ENCODE results near the gene ZNF750.

Gene ZNF750

GRCh38 chr17:82867763-82868325 lies 28.0 kb upstream of the ZNF750 start:
- no peak overlapping the region for H2AFZ ChIP-seq (ENCODE audit: low read depth, low read length, severe bottlenecking)
- no peaks in the 10 kb centered on the region for H3K36me3 ChIP-seq (ENCODE audit: low read length)
- H3K27ac ChIP-seq (ENCODE audit: low read depth, low read length): no peak overlapping the region
- no peak overlapping the region for H3K9ac ChIP-seq (ENCODE audit: low read length)
- H3K9me2 ChIP-seq (replicated peaks; ENCODE audit: insufficient read depth, low read length): no peaks in the 10 kb centered on the region
- no peaks in the 10 kb centered on the region for H3K9me3 ChIP-seq (ENCODE audit: insufficient read depth, low read length)
- no peak for TF ChIP-seq CTCF (IDR thresholded peaks at IDR 0.05; ENCODE audit: insufficient read depth, low read length, poor library complexity, severe bottlenecking)
- no peak for TF ChIP-seq EZH2phosphoT487 (conservative IDR thresholded peaks at IDR 0.05; ENCODE audit: low read length)
- 0 out of 2 replicates have a peak, but pooled peaks cover 9% of the 10 kb centered on the region for H3F3A ChIP-seq (ENCODE audit: insufficient read depth)
- no peaks in the 10 kb centered on the region for H3K79me2 ChIP-seq (ENCODE audit: insufficient read depth, low read length)
- H3K27me3 ChIP-seq (ENCODE audit: low read length): no peaks in the 10 kb centered on the region
- H3K4me2 ChIP-seq (ENCODE audit: low read depth, low read length, poor library complexity, severe bottlenecking): no peak overlapping the region
- no peaks in the 10 kb centered on the region; the same call in 1 of the 2 replicates for H4K20me1 ChIP-seq (ENCODE audit: low read depth, low read length)
- H3K4me3 ChIP-seq (ENCODE audit: insufficient read depth, low read length, poor library complexity, severe bottlenecking): no peak overlapping the region

- Histone ChIP-seq H2AFZ (ENCODE audit: low read depth, low read length, severe bottlenecking) (no peak overlapping the region), H3F3A (ENCODE audit: insufficient read depth) (0 out of 2 replicates have a peak, but pooled peaks cover 9% of the 10 kb centered on the region), H4K20me1 (ENCODE audit: low read depth, low read length) (no peaks in the 10 kb centered on the region; the same call in 1 of the 2 replicates), H3K9ac (ENCODE audit: low read length) (no peak overlapping the region), H3K9me3 (ENCODE audit: insufficient read depth, low read length) (no peaks in the 10 kb centered on the region), H3K27me3 (ENCODE audit: low read length) (no peaks in the 10 kb centered on the region), H3K36me3 (ENCODE audit: low read length) (no peaks in the 10 kb centered on the region), H3K27ac (ENCODE audit: low read depth, low read length) (no peak overlapping the region), H3K79me2 (ENCODE audit: insufficient read depth, low read length) (no peaks in the 10 kb centered on the region), H3K4me2 (ENCODE audit: low read depth, low read length, poor library complexity, severe bottlenecking) (no peak overlapping the region), H3K4me3 (ENCODE audit: insufficient read depth, low read length, poor library complexity, severe bottlenecking) (no peak overlapping the region), H3K9me2 (replicated peaks; ENCODE audit: insufficient read depth, low read length) (no peaks in the 10 kb centered on the region)
- TF ChIP-seq EZH2phosphoT487 (conservative IDR thresholded peaks at IDR 0.05; ENCODE audit: low read length): no peak
- no peak for TF ChIP-seq CTCF (IDR thresholded peaks at IDR 0.05; ENCODE audit: insufficient read depth, low read length, poor library complexity, severe bottlenecking)
Measured at GRCh38 chr17:82866590-82867191, 26.9 kb upstream of the ZNF750 start.

GRCh38 chr17:82865774-82866395 lies 26.1 kb upstream of the ZNF750 start:
- no peaks in the 10 kb centered on the region for H3K9me3 ChIP-seq (ENCODE audit: insufficient read depth, low read length)
- H3F3A ChIP-seq (ENCODE audit: insufficient read depth): 0 out of 2 replicates have a peak, but pooled peaks cover 9% of the 10 kb centered on the region
- H3K27me3 ChIP-seq (ENCODE audit: low read length): no peaks in the 10 kb centered on the region
- H3K4me3 ChIP-seq (ENCODE audit: insufficient read depth, low read length, poor library complexity, severe bottlenecking): no peak overlapping the region
- no peak overlapping the region for H3K4me2 ChIP-seq (ENCODE audit: low read depth, low read length, poor library complexity, severe bottlenecking)
- TF ChIP-seq CTCF (IDR thresholded peaks at IDR 0.05; ENCODE audit: insufficient read depth, low read length, poor library complexity, severe bottlenecking) (no peak), EZH2phosphoT487 (conservative IDR thresholded peaks at IDR 0.05; ENCODE audit: low read length) (no peak)
- H2AFZ ChIP-seq (ENCODE audit: low read depth, low read length, severe bottlenecking): no peak overlapping the region
- H3K9ac ChIP-seq (ENCODE audit: low read length): no peak overlapping the region
- no peaks in the 10 kb centered on the region for H3K36me3 ChIP-seq (ENCODE audit: low read length)
- H3K9me2 ChIP-seq (replicated peaks; ENCODE audit: insufficient read depth, low read length): no peaks in the 10 kb centered on the region
- H4K20me1 ChIP-seq (ENCODE audit: low read depth, low read length): no peaks in the 10 kb centered on the region; the same call in 1 of the 2 replicates
- no peaks in the 10 kb centered on the region for H3K79me2 ChIP-seq (ENCODE audit: insufficient read depth, low read length)
- H3K27ac ChIP-seq (ENCODE audit: low read depth, low read length): no peak overlapping the region

Measured in SU-DHL-6 (cell line).